SK-N-SH (cell line): ENCODE measurements around the gene DLG1. TPM values are rescaled to one million over a fixed set of nuclear protein-coding genes. Genes with fewer than 3 reads are reported as not detected.
"Not testable (repeated sequence)": the region's sequence is repeated elsewhere in the genome, so short reads cannot be mapped to it uniquely, and the experiment has no call there.

ENCODE experiments used
- CTCF ChIA-PET: fragments of 300-600, 350-600 bp; formaldehyde crosslinking; extraction: SDS; loops from one replicate; lab custom pipeline; 2021; lab: Yijun Ruan, JAX
- POLR2A ChIA-PET: fragments of 350-600 bp; sonication (Branson Sonifier 250); formaldehyde crosslinking; extraction: SDS; loops from one replicate; lab custom pipeline; 2020; ENCODE audit warnings: antibody characterized with exemption, inconsistent platforms; lab: Yijun Ruan, JAX
- DNase-seq: peaks from one replicate; pipeline ENCODE4 v3.0.0; 2012
- H2AFZ ChIP-seq: fragments of 200-600 bp; sonication (generic); 2 replicates; pipeline ENCODE4 v1.8.1; 2016; ENCODE audit warnings: antibody characterized with exemption, mild to moderate bottlenecking, low read depth
- H3F3A ChIP-seq: fragments of 200-600 bp; sonication (generic); replicated peaks from 2 replicates; pipeline ENCODE3; 2016; ENCODE audit warnings: antibody characterized with exemption, mild to moderate bottlenecking; ENCODE audit not compliant: insufficient read depth
- H3K27ac ChIP-seq, 2 experiments: fragments of 200-500 bp in 1 of 2; fragments of 200-600 bp in 1 of 2; sonication (Bioruptor generic) in 1 of 2; sonication (generic), shearing (Covaris generic) in 1 of 2; 2 replicates each; pipeline versions ENCODE4 v1.5.1 to v1.6.1; 2014 to 2016; ENCODE audit warnings: low read depth in 2 of 2, inconsistent platforms in 1 of 2, low read length in 1 of 2, mild to moderate bottlenecking in 1 of 2, mixed read lengths in 1 of 2
- H3K27me3 ChIP-seq: fragments of 200-600 bp; sonication (generic), shearing (Covaris generic); 2 replicates; pipeline ENCODE4 v1.6.1; 2016; ENCODE audit warnings: mixed run types; ENCODE audit not compliant: insufficient read depth
- H3K36me3 ChIP-seq, 2 experiments: fragments of 200-500 bp in 1 of 2; fragments of 200-600 bp in 1 of 2; sonication (Bioruptor generic) in 1 of 2; sonication (generic) in 1 of 2; replicated peaks in 1 of 2; 2 replicates each; pipeline versions ENCODE3 to v1.5.1; 2014 to 2016; ENCODE audit warnings: low read length in 1 of 2, mild to moderate bottlenecking in 1 of 2; ENCODE audit not compliant: insufficient read depth in 2 of 2, control insufficient read depth in 1 of 2
- H3K4me1 ChIP-seq, 2 experiments: fragments of 200-500 bp in 1 of 2; fragments of 200-600 bp in 1 of 2; sonication (Bioruptor generic) in 1 of 2; sonication (generic), shearing (Covaris generic) in 1 of 2; 2 replicates each; pipeline versions ENCODE4 v1.5.1 to v1.6.1; 2014 to 2016; ENCODE audit warnings: low read depth in 1 of 2, low read length in 1 of 2, mixed run types in 1 of 2; ENCODE audit not compliant: insufficient read depth in 2 of 2, control insufficient read depth in 1 of 2
- H3K4me2 ChIP-seq: fragments of 200-600 bp; sonication (generic), shearing (Covaris generic); 2 replicates; pipeline ENCODE4 v1.6.1; 2017; ENCODE audit warnings: mixed run types
- H3K4me3 ChIP-seq, 2 experiments: fragments of 200-500 bp in 1 of 2; fragments of 200-600 bp in 1 of 2; sonication (Bioruptor generic) in 1 of 2; sonication (generic), shearing (Covaris generic) in 1 of 2; 2 replicates each; pipeline versions ENCODE4 v1.5.1 to v1.8.1; 2014 to 2016; ENCODE audit warnings: low read depth in 2 of 2, inconsistent platforms in 1 of 2, low read length in 1 of 2, mild to moderate bottlenecking in 1 of 2, mixed read lengths in 1 of 2, moderate library complexity in 1 of 2
- H3K79me2 ChIP-seq: fragments of 200-600 bp; sonication (generic); 2 replicates; pipeline ENCODE4 v1.8.1; 2017; ENCODE audit warnings: mild to moderate bottlenecking; ENCODE audit not compliant: insufficient read depth
- H3K9ac ChIP-seq: fragments of 200-600 bp; sonication (generic); 2 replicates; pipeline ENCODE4 v1.6.1; 2017; ENCODE audit warnings: mixed run types
- H3K9me2 ChIP-seq: fragments of 200-600 bp; sonication (generic); 2 replicates; pipeline ENCODE4 v1.6.1; 2017; ENCODE audit warnings: mixed run types
- H3K9me3 ChIP-seq: fragments of 200-600 bp; sonication (generic); 2 replicates; pipeline ENCODE4 v1.6.1; 2017; ENCODE audit warnings: mixed run types, mild to moderate bottlenecking, moderate library complexity
- H4K20me1 ChIP-seq: fragments of 200-600 bp; sonication (generic); 2 replicates; pipeline ENCODE4 v1.6.1; 2017; ENCODE audit warnings: mild to moderate bottlenecking, mixed run types; ENCODE audit not compliant: insufficient read depth
- FOXJ3 ChIP-seq: sonication (generic); formaldehyde crosslinking; IDR thresholded peaks from 2 replicates; pipeline ENCODE4 v1.5.1; 2020; ENCODE audit warnings: mild to moderate bottlenecking, missing genetic modification reagents
- FOXM1 ChIP-seq: IDR thresholded peaks from 2 replicates; pipeline ENCODE4 v1.4.0; 2012; ENCODE audit warnings: low read depth, mild to moderate bottlenecking
- NRF1 ChIP-seq: IDR thresholded peaks from 2 replicates; pipeline ENCODE4 v1.6.1; 2012; ENCODE audit warnings: low read depth, mild to moderate bottlenecking, low read length
- POLR2AphosphoS5 ChIP-seq: IDR thresholded peaks from 2 replicates; pipeline ENCODE4 v1.6.1; 2012; ENCODE audit warnings: low read depth, low read length
- RXRA ChIP-seq: IDR thresholded peaks from 2 replicates; pipeline ENCODE4 v1.4.0; 2012; ENCODE audit warnings: low read depth, mild to moderate bottlenecking, borderline replicate concordance
- WGBS: methylation state at CpG from one replicate; pipeline ENCODE4 v1.1.6; 2017; ENCODE audit warnings: low lambda C conversion rate; 5-methylcytosine and 5-hydroxymethylcytosine counted together
- polyA plus RNA-seq, 3 experiments: library from polyadenylated mRNA; depleted of rRNA; stranded (reverse); fragments of >200 nt; gene quantifications; 2 replicates each; pipeline ENCODE4 v1.2.3, GENCODE V29; 2012
- TF ChIP-seq, protein P1 (sequence below): IDR thresholded peaks from 2 replicates; pipeline ENCODE4; 2012
- TF ChIP-seq, protein P2 (sequence below): IDR thresholded peaks from 2 replicates; pipeline ENCODE4 v1.4.0; 2012; ENCODE audit warnings: low read depth, borderline replicate concordance
- TF ChIP-seq, protein P3 (sequence below): IDR thresholded peaks from 2 replicates; pipeline ENCODE4 v1.4.0; 2012; ENCODE audit warnings: low read depth, borderline replicate concordance

The DLG1 gene
- polyA plus RNA-seq, 1 of the 3 experiments (the other 2 are of a cell fraction) = 16.5 TPM

GRCh38 chr3:197201791-197202452 lies 96.5 kb downstream of the DLG1 start:
- peaks cover 7 to 16% of the 10 kb centered on the region in 2 experiments; a peak in 3 of 4 replicates for H3K4me1 ChIP-seq
- H3K4me2 ChIP-seq = no peak overlapping the region
- H3K9ac ChIP-seq = no peak overlapping the region
- H3K4me3 ChIP-seq = no peak overlapping the region
- H3F3A ChIP-seq = peaks cover 8% of the 10 kb centered on the region
- H3K27me3 ChIP-seq = no peaks in the 10 kb centered on the region
- peaks cover 100% of the 10 kb centered on the region for H3K79me2 ChIP-seq
- H3K9me2 ChIP-seq = no peaks in the 10 kb centered on the region
- no peak overlapping the region for H3K27ac ChIP-seq
- peaks cover 0 to 1% of the 10 kb centered on the region in 2 experiments for H3K36me3 ChIP-seq
- no peaks in the 10 kb centered on the region for H3K9me3 ChIP-seq
- 77% methylated on average over 5 of the region's 5 CpGs for WGBS
- ChIA-PET POLR2A (no interaction called here), CTCF (interaction anchor here (0.7 kb wide), 1 partner anchor 27 kb away, joined by 4 read pairs; no protein-coding TSS in a partner anchor)
- H4K20me1 ChIP-seq = peaks cover 63% of the 10 kb centered on the region
- TF ChIP-seq RXRA (no peak), FOXJ3 (CRISPR knock-in tag) (no peak), POLR2AphosphoS5 (no peak)
- TF ChIP-seq, protein P1, sequence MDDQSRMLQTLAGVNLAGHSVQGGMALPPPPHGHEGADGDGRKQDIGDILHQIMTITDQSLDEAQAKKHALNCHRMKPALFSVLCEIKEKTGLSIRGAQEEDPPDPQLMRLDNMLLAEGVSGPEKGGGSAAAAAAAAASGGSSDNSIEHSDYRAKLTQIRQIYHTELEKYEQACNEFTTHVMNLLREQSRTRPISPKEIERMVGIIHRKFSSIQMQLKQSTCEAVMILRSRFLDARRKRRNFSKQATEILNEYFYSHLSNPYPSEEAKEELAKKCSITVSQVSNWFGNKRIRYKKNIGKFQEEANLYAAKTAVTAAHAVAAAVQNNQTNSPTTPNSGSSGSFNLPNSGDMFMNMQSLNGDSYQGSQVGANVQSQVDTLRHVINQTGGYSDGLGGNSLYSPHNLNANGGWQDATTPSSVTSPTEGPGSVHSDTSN = no peak
- TF ChIP-seq, protein P2, sequence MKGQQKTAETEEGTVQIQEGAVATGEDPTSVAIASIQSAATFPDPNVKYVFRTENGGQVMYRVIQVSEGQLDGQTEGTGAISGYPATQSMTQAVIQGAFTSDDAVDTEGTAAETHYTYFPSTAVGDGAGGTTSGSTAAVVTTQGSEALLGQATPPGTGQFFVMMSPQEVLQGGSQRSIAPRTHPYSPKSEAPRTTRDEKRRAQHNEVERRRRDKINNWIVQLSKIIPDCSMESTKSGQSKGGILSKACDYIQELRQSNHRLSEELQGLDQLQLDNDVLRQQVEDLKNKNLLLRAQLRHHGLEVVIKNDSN = no peak
- H2AFZ ChIP-seq = no peak overlapping the region
- no peak for DNase-seq

GRCh38 chr3:197200856-197201255 lies 97.6 kb downstream of the DLG1 start:
- H3K9ac ChIP-seq, H3K27me3 ChIP-seq, H3K9me2 ChIP-seq, H3K9me3 ChIP-seq, H3F3A ChIP-seq, H2AFZ ChIP-seq, DNase-seq, H3K4me2 ChIP-seq, CTCF ChIA-PET, H3K36me3 ChIP-seq, H3K27ac ChIP-seq, H3K4me3 ChIP-seq, POLR2A ChIA-PET: not testable (repeated sequence)
- WGBS = 97% methylated on average over 12 of the region's 12 CpGs
- Histone ChIP-seq H3K4me1 (peaks cover 6 to 16% of the 10 kb centered on the region in 2 experiments; a peak in 3 of 4 replicates), H4K20me1 (peaks cover 65% of the 10 kb centered on the region), H3K79me2 (peaks cover 99% of the 10 kb centered on the region)

GRCh38 chr3:197197334-197197733 lies 101.1 kb downstream of the DLG1 start:
- Histone ChIP-seq H3F3A (peaks cover 12% of the 10 kb centered on the region), H3K79me2 (peaks cover 91% of the 10 kb centered on the region), H3K4me1 (no peaks in the 10 kb centered on the region), H3K36me3 (peaks cover 3 to 7% of the 10 kb centered on the region in 2 experiments), H3K9me3 (no peaks in the 10 kb centered on the region), H4K20me1 (peaks cover 55% of the 10 kb centered on the region), H3K9ac (no peak overlapping the region), H2AFZ (no peak overlapping the region), H3K27me3 (no peaks in the 10 kb centered on the region), H3K4me2 (no peak overlapping the region), H3K27ac (no peak overlapping the region), H3K4me3 (no peak overlapping the region), H3K9me2 (no peaks in the 10 kb centered on the region)
- TF ChIP-seq, protein P1 = no peak
- TF ChIP-seq FOXM1 (no peak), NRF1 (no peak)
- TF ChIP-seq, protein P3, sequence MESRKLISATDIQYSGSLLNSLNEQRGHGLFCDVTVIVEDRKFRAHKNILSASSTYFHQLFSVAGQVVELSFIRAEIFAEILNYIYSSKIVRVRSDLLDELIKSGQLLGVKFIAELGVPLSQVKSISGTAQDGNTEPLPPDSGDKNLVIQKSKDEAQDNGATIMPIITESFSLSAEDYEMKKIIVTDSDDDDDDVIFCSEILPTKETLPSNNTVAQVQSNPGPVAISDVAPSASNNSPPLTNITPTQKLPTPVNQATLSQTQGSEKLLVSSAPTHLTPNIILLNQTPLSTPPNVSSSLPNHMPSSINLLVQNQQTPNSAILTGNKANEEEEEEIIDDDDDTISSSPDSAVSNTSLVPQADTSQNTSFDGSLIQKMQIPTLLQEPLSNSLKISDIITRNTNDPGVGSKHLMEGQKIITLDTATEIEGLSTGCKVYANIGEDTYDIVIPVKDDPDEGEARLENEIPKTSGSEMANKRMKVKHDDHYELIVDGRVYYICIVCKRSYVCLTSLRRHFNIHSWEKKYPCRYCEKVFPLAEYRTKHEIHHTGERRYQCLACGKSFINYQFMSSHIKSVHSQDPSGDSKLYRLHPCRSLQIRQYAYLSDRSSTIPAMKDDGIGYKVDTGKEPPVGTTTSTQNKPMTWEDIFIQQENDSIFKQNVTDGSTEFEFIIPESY = no peak
- ChIA-PET POLR2A (no interaction called here), CTCF (interaction anchor here (1.3 to 5.0 kb wide), 3 partner anchors 10 to 17 kb away, joined by 3 to 19 read pairs (median 3); no protein-coding TSS in a partner anchor)
- no peak for DNase-seq
- WGBS = 95% methylated on average over 2 of the region's 2 CpGs
